IMR-90 (cell line): ENCODE measurements around the gene ATP2A3. TPM values are rescaled to one million over a fixed set of nuclear protein-coding genes. Genes with fewer than 3 reads are reported as not detected.

Source experiments
- ATAC-seq: fragments of 200-7000 bp; cut with Tn5 transposase; 2 replicates; pipeline ENCODE4 v1.9.1; 2020; ENCODE audit warnings: low read depth, mild to moderate bottlenecking, moderate library complexity
- BruUV-seq: library from RNA; stranded (reverse); fragments of 400-500 nt; replicated peaks from 2 replicates; lab custom pipeline; 2021; lab: Mats Ljungman, UMichigan
- CTCF ChIA-PET: fragments of 300-600 bp; formaldehyde crosslinking; extraction: SDS; loops from one replicate; lab custom pipeline; 2021; ENCODE audit warnings: antibody characterized with exemption; lab: Yijun Ruan, JAX
- POLR2A ChIA-PET: fragments of 300-600 bp; sonication (Branson Sonifier 250); formaldehyde crosslinking; loops from one replicate; lab custom pipeline; 2022; ENCODE audit warnings: antibody characterized with exemption; ENCODE audit not compliant: unreplicated experiment; lab: Charles Lee
- DNase-seq: peaks from one replicate; pipeline ENCODE4 v3.0.0; 2013
- H2AFZ ChIP-seq: replicated peaks from 2 replicates; pipeline ENCODE3; 2013; ENCODE audit warnings: low read length, mild to moderate bottlenecking; ENCODE audit not compliant: poor library complexity
- H2AK5ac ChIP-seq: 2 replicates; pipeline ENCODE4 v1.6.1; 2013; ENCODE audit warnings: low read depth, low read length, inconsistent platforms
- H2AK9ac ChIP-seq: replicated peaks from 2 replicates; pipeline ENCODE3; 2013; ENCODE audit warnings: mild to moderate bottlenecking, low read depth, low read length, moderate library complexity; ENCODE audit not compliant: poor library complexity
- H2BK120ac ChIP-seq: 2 replicates; pipeline ENCODE4 v1.6.1; 2013; ENCODE audit warnings: low read depth, low read length, inconsistent platforms
- H2BK15ac ChIP-seq: 3 replicates; pipeline ENCODE4 v1.6.1; 2013; ENCODE audit warnings: low read depth, low read length, inconsistent platforms
- H2BK20ac ChIP-seq: 2 replicates; pipeline ENCODE4 v1.6.1; 2013; ENCODE audit warnings: low read depth, mild to moderate bottlenecking, inconsistent platforms, low read length, moderate library complexity
- H2BK5ac ChIP-seq: 2 replicates; pipeline ENCODE4 v1.6.1; 2013; ENCODE audit warnings: mild to moderate bottlenecking, low read depth, low read length, inconsistent platforms; ENCODE audit not compliant: poor library complexity, severe bottlenecking
- H3K14ac ChIP-seq: replicated peaks from 2 replicates; pipeline ENCODE4 v1.6.1; 2013; ENCODE audit warnings: low read depth, low read length, inconsistent platforms
- H3K18ac ChIP-seq: 2 replicates; pipeline ENCODE4 v1.6.1; 2013; ENCODE audit warnings: low read depth, low read length, control low read depth
- H3K23ac ChIP-seq: 2 replicates; pipeline ENCODE4 v1.6.1; 2013; ENCODE audit warnings: low read depth, low read length, inconsistent platforms
- H3K27ac ChIP-seq: 2 replicates; pipeline ENCODE4 v1.5.1; 2013; ENCODE audit warnings: mild to moderate bottlenecking, control low read depth, low read length; ENCODE audit not compliant: insufficient read depth
- H3K27me3 ChIP-seq: 2 replicates; pipeline ENCODE4 v1.6.1; 2013; ENCODE audit warnings: low read length; ENCODE audit not compliant: control insufficient read depth, insufficient read depth
- H3K36me3 ChIP-seq: 2 replicates; pipeline ENCODE4 v1.6.1; 2013; ENCODE audit warnings: low read length, mixed read lengths; ENCODE audit not compliant: control insufficient read depth, insufficient read depth
- H3K4ac ChIP-seq: 2 replicates; pipeline ENCODE4 v1.6.1; 2013; ENCODE audit warnings: low read depth, low read length, inconsistent platforms
- H3K4me1 ChIP-seq: 2 replicates; pipeline ENCODE4 v1.6.1; 2013; ENCODE audit warnings: low read length, mixed read lengths; ENCODE audit not compliant: control insufficient read depth, insufficient read depth
- H3K4me2 ChIP-seq: 2 replicates; pipeline ENCODE4 v1.6.1; 2013; ENCODE audit warnings: low read depth, mild to moderate bottlenecking, control low read depth, low read length, moderate library complexity
- H3K4me3 ChIP-seq: 2 replicates; pipeline ENCODE4 v1.5.1; 2013; ENCODE audit warnings: low read depth, mild to moderate bottlenecking, control low read depth, low read length, moderate library complexity; ENCODE audit not compliant: insufficient read depth
- H3K56ac ChIP-seq: 2 replicates; pipeline ENCODE4 v1.6.1; 2013; ENCODE audit warnings: low read length, inconsistent platforms; ENCODE audit not compliant: insufficient read depth; ENCODE audit errors: extremely low read depth
- H3K79me1 ChIP-seq, 2 experiments: 2 replicates each; pipeline ENCODE4 v1.6.1; 2013; ENCODE audit warnings: low read length in 2 of 2, inconsistent platforms in 1 of 2, low read depth in 1 of 2
- H3K9ac ChIP-seq: 2 replicates; pipeline ENCODE4 v1.6.1; 2013; ENCODE audit warnings: low read depth, low read length, control low read depth
- H3K9me1 ChIP-seq: 2 replicates; pipeline ENCODE4 v1.6.1; 2013; ENCODE audit warnings: low read length, inconsistent platforms; ENCODE audit not compliant: insufficient read depth
- H3K9me3 ChIP-seq: 2 replicates; pipeline ENCODE4 v1.6.1; 2013; ENCODE audit warnings: low read length; ENCODE audit not compliant: control insufficient read depth, insufficient read depth
- H4K20me1 ChIP-seq: 2 replicates; pipeline ENCODE4 v1.6.1; 2013; ENCODE audit warnings: low read length, inconsistent platforms; ENCODE audit not compliant: insufficient read depth
- H4K5ac ChIP-seq: 2 replicates; pipeline ENCODE4 v1.6.1; 2013; ENCODE audit warnings: mild to moderate bottlenecking, low read depth, low read length, control low read depth
- H4K8ac ChIP-seq, 2 experiments: 2 replicates each; pipeline ENCODE4 v1.6.1; 2013; ENCODE audit warnings: low read depth in 2 of 2, low read length in 2 of 2, control low read depth in 1 of 2, inconsistent platforms in 1 of 2
- H4K91ac ChIP-seq: 2 replicates; pipeline ENCODE4 v1.6.1; 2013; ENCODE audit warnings: low read depth, low read length, inconsistent platforms; ENCODE audit not compliant: insufficient read depth
- CTCF ChIP-seq: conservative IDR thresholded peaks from 2 replicates; pipeline ENCODE4 v1.5.1; 2012; ENCODE audit warnings: mild to moderate bottlenecking, low read depth, low read length, improper control_type of control experiment
- FOS ChIP-seq: fragments of 150-350 bp; IDR thresholded peaks from 2 replicates; pipeline ENCODE4 v1.6.1; 2016; ENCODE audit warnings: low read depth, low read length
- MAZ ChIP-seq: IDR thresholded peaks from 2 replicates; pipeline ENCODE4 v1.6.1; 2012; ENCODE audit warnings: low read depth, mild to moderate bottlenecking, low read length, improper control_type of control experiment, moderate library complexity, borderline replicate concordance
- POLR2A ChIP-seq: IDR thresholded peaks from 2 replicates; pipeline ENCODE4 v1.6.1; 2012; ENCODE audit warnings: mild to moderate bottlenecking, low read depth, low read length
- RAD21 ChIP-seq: IDR thresholded peaks from 2 replicates; pipeline ENCODE4 v1.6.1; 2012; ENCODE audit warnings: low read length, improper control_type of control experiment
- RCOR1 ChIP-seq: IDR thresholded peaks from 2 replicates; pipeline ENCODE4 v1.6.1; 2012; ENCODE audit warnings: mild to moderate bottlenecking, low read length, improper control_type of control experiment; ENCODE audit not compliant: insufficient replicate concordance
- RFX5 ChIP-seq: IDR thresholded peaks from 2 replicates; pipeline ENCODE4 v1.8.0; 2012; ENCODE audit warnings: low read depth, mild to moderate bottlenecking, low read length, moderate library complexity
- SMC3 ChIP-seq: fragments of 150-350 bp; IDR thresholded peaks from 2 replicates; pipeline ENCODE4 v1.6.1; 2016; ENCODE audit warnings: low read depth, mild to moderate bottlenecking, antibody characterized with exemption, low read length, moderate library complexity
- WGBS, 2 experiments: methylation state at CpG; one replicate each; pipeline versions ENCODE4 v1.1.5 to v1.1.7; 2013; ENCODE audit warnings: missing lambda C conversion rate in 2 of 2; ENCODE audit not compliant: insufficient read length in 1 of 2; ENCODE audit errors: extremely low coverage in 2 of 2; 5-methylcytosine and 5-hydroxymethylcytosine counted together
- dilution Hi-C: fragments of 300-500 bp; cut with HindIII; formaldehyde crosslinking; loops from one replicate; pipeline ENCODE4 v1.14.3; 2018; ENCODE audit warnings: low sequenced_read_pairs; ENCODE audit not compliant: unreplicated experiment
- in situ Hi-C: fragments of 300-500 bp; cut with MboI; formaldehyde crosslinking; loops from 3 replicates; pipeline ENCODE4 v1.14.3; 2019; ENCODE audit warnings: low sequenced_read_pairs, inconsistent platforms, mixed read lengths
- intact Hi-C: fragments of 100-400 bp; cut with micrococcal nuclease; formaldehyde crosslinking; loops from 2 replicates; pipeline ENCODE4 v1.10.0; 2022
- polyA plus RNA-seq, 3 experiments: library from polyadenylated mRNA; depleted of rRNA; stranded (reverse); fragments of >200 nt; gene quantifications; 2 replicates each; pipeline ENCODE4 v1.2.3, GENCODE V29; 2012; ENCODE audit warnings: low replicate concordance in 1 of 3
- total RNA-seq: library from RNA; depleted of rRNA; stranded (reverse); fragments of >200 nt; gene quantifications from 2 replicates; pipeline ENCODE4 v1.2.3, GENCODE V29; 2012
- TF ChIP-seq, protein P1 (sequence below): fragments of 150-350 bp; IDR thresholded peaks from 2 replicates; pipeline ENCODE4 v1.6.1; 2017; ENCODE audit warnings: mild to moderate bottlenecking, antibody characterized with exemption, low read length, low read depth

Gene ATP2A3
- total and polyA plus RNA-seq, 2 of the 4 experiments (the other 2 are of a cell fraction): 0.18 to 0.63 TPM

- 40% methylated on average over 2 of the region's 11 CpGs; no CpG with 5 or more reads in 1 of the 2 experiments for WGBS, 2 experiments
- no peak overlapping the region for H3K14ac ChIP-seq
- intact Hi-C loops: no loop called here
These were observed 46.8 kb downstream of the ATP2A3 start for GRCh38 chr17:3917391-3917931.

More at GRCh38 chr17:3917391-3917931, 46.8 kb downstream of the ATP2A3 start:
- H3K4me2 ChIP-seq: no peak overlapping the region
- H3K27ac ChIP-seq: no peak overlapping the region
- no peaks in the 10 kb centered on the region for H3K9me1 ChIP-seq
- peaks cover 5% of the 10 kb centered on the region; the same call in 1 of the 2 replicates for H3K4me1 ChIP-seq
- H4K20me1 ChIP-seq: no peaks in the 10 kb centered on the region
- no peak overlapping the region for H3K4ac ChIP-seq
- H3K18ac ChIP-seq: no peak overlapping the region
- no peak overlapping the region for H4K91ac ChIP-seq
- no TSS peak for BruUV-seq
- H2AK9ac ChIP-seq: peak overlapping the region; percentile 65
- no peak overlapping the region for H2BK5ac ChIP-seq
- no peak overlapping the region for H3K9ac ChIP-seq
- in situ Hi-C loops: no loop called here
- no peak overlapping the region for H2BK120ac ChIP-seq
- DNase-seq (peak; percentile 30), ATAC-seq (no peak)
- H2BK15ac ChIP-seq: no peak overlapping the region
- ChIA-PET POLR2A (interaction anchor here (0.6 kb wide), 1 partner anchor 72 kb away, joined by 3 read pairs; no protein-coding TSS in a partner anchor), CTCF (interaction anchor here (0.7 kb wide), 1 partner anchor 71 kb away, joined by 3 read pairs; the partner anchor contains the start of gene NCBP3)
- H3K56ac ChIP-seq: no peak overlapping the region
- no peak overlapping the region for H3K4me3 ChIP-seq
- no peak overlapping the region for H4K8ac ChIP-seq
- no peak overlapping the region for H2AK5ac ChIP-seq
- TF ChIP-seq POLR2A (no peak), RCOR1 (no peak), RAD21 (no peak), FOS (no peak), MAZ (no peak), RFX5 (no peak), SMC3 (no peak), CTCF (no peak)
- TF ChIP-seq, protein P1, sequence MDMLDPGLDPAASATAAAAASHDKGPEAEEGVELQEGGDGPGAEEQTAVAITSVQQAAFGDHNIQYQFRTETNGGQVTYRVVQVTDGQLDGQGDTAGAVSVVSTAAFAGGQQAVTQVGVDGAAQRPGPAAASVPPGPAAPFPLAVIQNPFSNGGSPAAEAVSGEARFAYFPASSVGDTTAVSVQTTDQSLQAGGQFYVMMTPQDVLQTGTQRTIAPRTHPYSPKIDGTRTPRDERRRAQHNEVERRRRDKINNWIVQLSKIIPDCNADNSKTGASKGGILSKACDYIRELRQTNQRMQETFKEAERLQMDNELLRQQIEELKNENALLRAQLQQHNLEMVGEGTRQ: no peak
- H2BK20ac ChIP-seq: no peak overlapping the region
- dilution Hi-C loops: no loop called here
- no peaks in the 10 kb centered on the region for H3K9me3 ChIP-seq
- H4K5ac ChIP-seq: no peak overlapping the region
- H3K27me3 ChIP-seq: no peaks in the 10 kb centered on the region
- no peaks in the 10 kb centered on the region for H3K79me1 ChIP-seq
- H3K36me3 ChIP-seq: no peaks in the 10 kb centered on the region
- H3K23ac ChIP-seq: no peak overlapping the region
- H2AFZ ChIP-seq: peak overlapping the region; percentile 33
